ENCODE measurements around the gene KIF6. TPM values are rescaled to one million over a fixed set of nuclear protein-coding genes. Genes with fewer than 3 reads are reported as not detected.

Gene KIF6
- total RNA-seq, 1 experiment from 2014 or later: not detected

DNA sequence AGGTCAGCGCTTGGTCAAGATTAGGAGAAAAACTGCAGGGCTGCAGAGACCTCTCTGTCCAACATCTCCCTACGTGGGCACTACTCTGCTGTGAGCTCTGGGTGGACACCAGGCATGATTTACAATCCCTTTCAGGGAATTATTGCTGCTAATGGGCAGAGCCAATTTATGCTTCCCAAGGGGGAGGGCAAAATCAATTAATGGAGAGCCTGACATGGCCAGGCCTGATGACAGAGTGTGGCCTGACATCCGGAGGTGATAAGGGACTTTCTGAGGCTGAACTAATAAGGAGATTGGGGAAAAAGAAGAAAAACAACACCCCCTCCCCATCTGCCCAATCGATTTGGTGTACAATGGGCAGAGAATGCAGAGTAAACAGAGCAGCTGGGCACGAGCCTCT is 397.7 kb downstream of the KIF6 start:
- ChIA-PET POLR2A (no interaction called here), RAD21 (ENCODE audit: low non-redundant PET in 1 of 2, low total read pairs in 2 of 2, uncharacterized antibody in 2 of 2, unreplicated experiment in 2 of 2) (no interaction called here), CTCF (no interaction called here)
- TF ChIP-seq ZNF274 (IDR thresholded peaks at IDR 0.05; ENCODE audit: low read depth, low read length): no peak
- no peak for TF ChIP-seq EZH2phosphoT487 (IDR thresholded peaks at IDR 0.05; ENCODE audit: borderline replicate concordance)
- no peak for TF ChIP-seq FOSL1 (IDR thresholded peaks at IDR 0.05; ENCODE audit: low read depth)
- no peak for TF ChIP-seq SP1 (IDR thresholded peaks at IDR 0.05; ENCODE audit: low read depth)
- TF ChIP-seq, protein P1, sequence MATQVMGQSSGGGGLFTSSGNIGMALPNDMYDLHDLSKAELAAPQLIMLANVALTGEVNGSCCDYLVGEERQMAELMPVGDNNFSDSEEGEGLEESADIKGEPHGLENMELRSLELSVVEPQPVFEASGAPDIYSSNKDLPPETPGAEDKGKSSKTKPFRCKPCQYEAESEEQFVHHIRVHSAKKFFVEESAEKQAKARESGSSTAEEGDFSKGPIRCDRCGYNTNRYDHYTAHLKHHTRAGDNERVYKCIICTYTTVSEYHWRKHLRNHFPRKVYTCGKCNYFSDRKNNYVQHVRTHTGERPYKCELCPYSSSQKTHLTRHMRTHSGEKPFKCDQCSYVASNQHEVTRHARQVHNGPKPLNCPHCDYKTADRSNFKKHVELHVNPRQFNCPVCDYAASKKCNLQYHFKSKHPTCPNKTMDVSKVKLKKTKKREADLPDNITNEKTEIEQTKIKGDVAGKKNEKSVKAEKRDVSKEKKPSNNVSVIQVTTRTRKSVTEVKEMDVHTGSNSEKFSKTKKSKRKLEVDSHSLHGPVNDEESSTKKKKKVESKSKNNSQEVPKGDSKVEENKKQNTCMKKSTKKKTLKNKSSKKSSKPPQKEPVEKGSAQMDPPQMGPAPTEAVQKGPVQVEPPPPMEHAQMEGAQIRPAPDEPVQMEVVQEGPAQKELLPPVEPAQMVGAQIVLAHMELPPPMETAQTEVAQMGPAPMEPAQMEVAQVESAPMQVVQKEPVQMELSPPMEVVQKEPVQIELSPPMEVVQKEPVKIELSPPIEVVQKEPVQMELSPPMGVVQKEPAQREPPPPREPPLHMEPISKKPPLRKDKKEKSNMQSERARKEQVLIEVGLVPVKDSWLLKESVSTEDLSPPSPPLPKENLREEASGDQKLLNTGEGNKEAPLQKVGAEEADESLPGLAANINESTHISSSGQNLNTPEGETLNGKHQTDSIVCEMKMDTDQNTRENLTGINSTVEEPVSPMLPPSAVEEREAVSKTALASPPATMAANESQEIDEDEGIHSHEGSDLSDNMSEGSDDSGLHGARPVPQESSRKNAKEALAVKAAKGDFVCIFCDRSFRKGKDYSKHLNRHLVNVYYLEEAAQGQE (IDR thresholded peaks at IDR 0.05; ENCODE audit: low read depth): no peak
- no peaks in the 10 kb centered on the region for H3K36me3 ChIP-seq (ENCODE audit: control insufficient read depth in 1 of 2, insufficient read depth in 2 of 2, low read length in 2 of 2)
- no peak overlapping the region for H3K4me3 ChIP-seq (replicated peaks in 1 of 2; ENCODE audit: low read depth in 1 of 2, low read length in 2 of 2)
- ATAC-seq (no peak), DNase-seq (ENCODE audit: low read depth, low spot score) (no peak)
- no peaks in the 10 kb centered on the region for H3K79me2 ChIP-seq (ENCODE audit: insufficient read depth, low read length)
- intact Hi-C loops (cut with micrococcal nuclease): no loop called here
- no peak overlapping the region for H3K9ac ChIP-seq (ENCODE audit: low read length)
- H3K4me1 ChIP-seq (ENCODE audit: control insufficient read depth in 1 of 2, insufficient read depth in 2 of 2, low read length in 2 of 2): no peaks in the 10 kb centered on the region
- H3K9me2 ChIP-seq (ENCODE audit: insufficient read depth): no peaks in the 10 kb centered on the region
- H3K4me2 ChIP-seq (ENCODE audit: low read length): no peak overlapping the region
- H3K9me3 ChIP-seq (ENCODE audit: control insufficient read depth in 1 of 2, insufficient read depth in 1 of 2, low read depth in 1 of 2, low read length in 2 of 2): no peaks in the 10 kb centered on the region
- no peaks in the 10 kb centered on the region for H4K20me1 ChIP-seq (ENCODE audit: insufficient read depth)
- BruUV-seq (replicated peaks): no TSS peak
- H3K27ac ChIP-seq (ENCODE audit: low read depth, low read length): no peak overlapping the region
- H2AFZ ChIP-seq (ENCODE audit: low read depth, low read length, poor library complexity, severe bottlenecking): no peak overlapping the region
- peaks cover 45% of the 10 kb centered on the region for H3K27me3 ChIP-seq (ENCODE audit: insufficient read depth, low read length)

DNA sequence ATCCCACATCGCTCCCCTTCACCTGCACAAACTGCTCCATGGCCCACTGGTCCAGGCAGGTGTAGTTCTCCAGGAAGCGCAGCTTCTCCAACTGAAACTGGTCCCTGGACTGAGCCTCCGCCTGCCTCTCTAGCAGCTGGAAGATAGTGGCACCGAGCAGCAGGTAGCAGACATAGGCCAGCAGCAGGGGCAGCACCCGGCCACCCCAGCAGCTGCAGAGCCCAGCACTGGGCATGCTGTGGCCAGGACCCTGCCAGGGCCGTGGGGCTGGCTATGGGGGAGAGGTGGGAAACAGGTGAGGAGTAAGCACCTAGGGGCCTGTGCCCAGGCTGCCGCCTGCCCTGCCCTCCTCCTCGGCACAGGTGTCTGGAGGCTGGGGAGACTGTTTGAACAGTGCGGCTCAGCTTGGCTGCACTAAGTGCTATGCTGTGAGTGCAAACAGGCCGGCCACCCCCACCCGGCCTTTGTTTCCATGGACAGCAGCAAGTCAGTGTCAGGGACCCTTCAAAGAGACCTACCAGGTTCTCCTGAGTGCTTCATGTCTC is 402.8 kb downstream of the KIF6 start, which contains the start of gene KCNK16:
KCNK16 (minus strand) TSS at position 397 of the 545 bp plus-strand sequence; CDS start at position 235, 162 bp downstream.
- ATAC-seq (no peak), DNase-seq (ENCODE audit: low read depth, low spot score) (no peak)
- RAD21 ChIA-PET (ENCODE audit: low non-redundant PET in 1 of 2, low total read pairs in 2 of 2, uncharacterized antibody in 2 of 2, unreplicated experiment in 2 of 2): no interaction called here
- POLR2A ChIA-PET: no interaction called here
- TF ChIP-seq EZH2 (IDR thresholded peaks at IDR 0.05) (no peak), ELF1 (IDR thresholded peaks at IDR 0.05; ENCODE audit: borderline replicate concordance, low read depth) (no peak), ZNF274 (IDR thresholded peaks at IDR 0.05; ENCODE audit: low read depth, low read length) (no peak)
- TF ChIP-seq, protein P2, sequence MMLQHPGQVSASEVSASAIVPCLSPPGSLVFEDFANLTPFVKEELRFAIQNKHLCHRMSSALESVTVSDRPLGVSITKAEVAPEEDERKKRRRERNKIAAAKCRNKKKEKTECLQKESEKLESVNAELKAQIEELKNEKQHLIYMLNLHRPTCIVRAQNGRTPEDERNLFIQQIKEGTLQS (IDR thresholded peaks at IDR 0.05): no peak
- TF ChIP-seq, protein P1 (IDR thresholded peaks at IDR 0.05; ENCODE audit: low read depth): no peak
- Histone ChIP-seq H3K36me3 (ENCODE audit: control insufficient read depth in 1 of 2, insufficient read depth in 2 of 2, low read length in 2 of 2) (no peaks in the 10 kb centered on the region), H4K20me1 (ENCODE audit: insufficient read depth) (no peaks in the 10 kb centered on the region), H3K4me1 (ENCODE audit: control insufficient read depth in 1 of 2, insufficient read depth in 2 of 2, low read length in 2 of 2) (no peaks in the 10 kb centered on the region), H3K27me3 (ENCODE audit: insufficient read depth, low read length) (peaks cover 36% of the 10 kb centered on the region), H3K27ac (ENCODE audit: low read depth, low read length) (no peak within 1 kb of the TSS), H3K79me2 (ENCODE audit: insufficient read depth, low read length) (no peaks in the 10 kb centered on the region), H3K9me2 (ENCODE audit: insufficient read depth) (no peaks in the 10 kb centered on the region), H3K4me2 (ENCODE audit: low read length) (no peak within 1 kb of the TSS), H3K9ac (ENCODE audit: low read length) (no peak within 1 kb of the TSS), H3K4me3 (replicated peaks in 1 of 2; ENCODE audit: low read depth in 1 of 2, low read length in 2 of 2) (no peak within 1 kb of the TSS), H3K9me3 (ENCODE audit: control insufficient read depth in 1 of 2, insufficient read depth in 1 of 2, low read depth in 1 of 2, low read length in 2 of 2) (no peaks in the 10 kb centered on the region), H2AFZ (ENCODE audit: low read depth, low read length, poor library complexity, severe bottlenecking) (no peak within 1 kb of the TSS)
- intact Hi-C loops (cut with micrococcal nuclease): no loop called here
- CTCF ChIA-PET: interaction anchor here (1.0 kb wide), 1 partner anchor 19 kb away, joined by 4 read pairs; no protein-coding TSS in a partner anchor
- BruUV-seq (replicated peaks): no TSS peak
